ENCODE results near the gene SPOCK1. TPM values are rescaled to one million over a fixed set of nuclear protein-coding genes. Genes with fewer than 3 reads are reported as not detected.

Gene SPOCK1
- total and polyA plus RNA-seq, 10 donors: 0.50 to 17.0 (median 6.6) TPM

GRCh38 chr5:137403869-137404268 lies 95.3 kb downstream of the SPOCK1 start:
- no peak for DNase-seq
- WGBS, 5 donors: 79 to 89% (median 83%) methylated on average over 8 of the region's 8 CpGs
- no peaks in the 10 kb centered on the region for H3K9me3 ChIP-seq
- intact Hi-C loops (cut with DNase I; ENCODE audit: low total_unique reads): no loop called here
- H3K4me3 ChIP-seq: no peak overlapping the region
- H3K27me3 ChIP-seq (replicated peaks in 1 of 7): no peaks in the 10 kb centered on the region
- no peak for TF ChIP-seq POLR2AphosphoS5 (IDR thresholded peaks at IDR 0.05)
- TF ChIP-seq POLR2A (IDR thresholded peaks at IDR 0.05): no peak
- no peak for TF ChIP-seq CTCF (IDR thresholded peaks at IDR 0.05 in 8 of 11, conservative IDR thresholded peaks at IDR 0.05 in 3 of 11)
- H3K27ac ChIP-seq: no peak overlapping the region
- H3K4me1 ChIP-seq: no peaks in the 10 kb centered on the region
- H3K36me3 ChIP-seq: no peaks in the 10 kb centered on the region

GRCh38 chr5:137402436-137403187 lies 96.5 kb downstream of the SPOCK1 start:
- no peak for DNase-seq

GRCh38 chr5:137401946-137402345 lies 97.2 kb downstream of the SPOCK1 start:
- whole genome bisulfite sequencing, 5 donors: 65 to 75% (median 74%) methylated on average over 2 of the region's 2 CpGs
- Histone ChIP-seq H3K27ac (no peak overlapping the region), H3K4me1 (no peaks in the 10 kb centered on the region), H3K36me3 (no peaks in the 10 kb centered on the region), H3K4me3 (no peak overlapping the region), H3K9me3 (no peaks in the 10 kb centered on the region), H3K27me3 (replicated peaks in 1 of 7) (no peaks in the 10 kb centered on the region)
- intact Hi-C loops (cut with DNase I; ENCODE audit: low total_unique reads): no loop called here
- TF ChIP-seq POLR2A (IDR thresholded peaks at IDR 0.05) (no peak), POLR2AphosphoS5 (IDR thresholded peaks at IDR 0.05) (no peak), CTCF (IDR thresholded peaks at IDR 0.05 in 8 of 11, conservative IDR thresholded peaks at IDR 0.05 in 3 of 11) (no peak)
- no peak for DNase-seq

More at GRCh38 chr5:137402436-137403187, 96.5 kb downstream of the SPOCK1 start:
- intact Hi-C loops (cut with DNase I; ENCODE audit: low total_unique reads): no loop called here
- H3K4me3 ChIP-seq: no peak overlapping the region
- H3K27ac ChIP-seq: no peak overlapping the region
- H3K4me1 ChIP-seq: no peaks in the 10 kb centered on the region
- H3K9me3 ChIP-seq: no peaks in the 10 kb centered on the region
- H3K27me3 ChIP-seq (replicated peaks in 1 of 7): no peaks in the 10 kb centered on the region
- WGBS, 5 donors: 64 to 77% (median 65%) methylated on average over 5 of the region's 5 CpGs
- H3K36me3 ChIP-seq: no peaks in the 10 kb centered on the region
- TF ChIP-seq POLR2AphosphoS5 (IDR thresholded peaks at IDR 0.05) (no peak), POLR2A (IDR thresholded peaks at IDR 0.05) (no peak), CTCF (IDR thresholded peaks at IDR 0.05 in 8 of 11, conservative IDR thresholded peaks at IDR 0.05 in 3 of 11) (no peak)

- intact Hi-C loops (cut with DNase I; ENCODE audit: low total_unique reads): no loop called here
- H3K27ac ChIP-seq: no peak overlapping the region
- WGBS, 5 donors: 84 to 94% (median 89%) methylated on average over 5 of the region's 5 CpGs
- TF ChIP-seq POLR2A (IDR thresholded peaks at IDR 0.05): no peak
- TF ChIP-seq CTCF (IDR thresholded peaks at IDR 0.05 in 8 of 11, conservative IDR thresholded peaks at IDR 0.05 in 3 of 11): no peak
- no peak for TF ChIP-seq POLR2AphosphoS5 (IDR thresholded peaks at IDR 0.05)
- no peaks in the 10 kb centered on the region for H3K4me1 ChIP-seq
- no peaks in the 10 kb centered on the region for H3K27me3 ChIP-seq (replicated peaks in 1 of 7)
- no peaks in the 10 kb centered on the region for H3K9me3 ChIP-seq
- H3K4me3 ChIP-seq: no peak overlapping the region
- DNase-seq: no peak
- no peaks in the 10 kb centered on the region for H3K36me3 ChIP-seq
Measured at GRCh38 chr5:137400571-137400970, 98.6 kb downstream of the SPOCK1 start.
